Common myeloid progenitor, CD34-positive (primary cell): ENCODE data around the gene ADH4.

Source experiments
- CTCF ChIA-PET: fragments of 350-600 bp; sonication (Branson Sonifier 250); formaldehyde crosslinking; loops from one replicate; lab custom pipeline; 2021; ENCODE audit warnings: antibody characterized with exemption; lab: Charles Lee
- POLR2A ChIA-PET: fragments of 350-600 bp; sonication (Branson Sonifier 250); formaldehyde crosslinking; loops from one replicate; lab custom pipeline; 2021; ENCODE audit warnings: antibody characterized with exemption; lab: Charles Lee
- DNase-seq, 3 donors: peaks; one replicate each; pipeline versions ENCODE4 v3.0.0 to v3.0.0-alpha.2; 2013
- H3K27ac ChIP-seq, 2 experiments: 1 replicate in 1 of 2; 2 replicates in 1 of 2; pipeline ENCODE4 v1.7.0; 2013; ENCODE audit warnings: inconsistent platforms in 2 of 2, low read length in 2 of 2, mild to moderate bottlenecking in 2 of 2, low read depth in 1 of 2, moderate library complexity in 1 of 2; ENCODE audit not compliant: severe bottlenecking in 2 of 2, insufficient read depth in 1 of 2, poor library complexity in 1 of 2
- H3K27me3 ChIP-seq, 5 experiments: replicated peaks in 2 of 5; 1 replicate in 3 of 5; 2 replicates in 2 of 5; pipeline versions ENCODE4 v1.6.1 to v1.7.0; 2013; ENCODE audit warnings: low read length in 4 of 5, mild to moderate bottlenecking in 2 of 5, moderate library complexity in 2 of 5, inconsistent platforms in 1 of 5; ENCODE audit not compliant: insufficient read depth in 5 of 5, control insufficient read depth in 4 of 5
- H3K36me3 ChIP-seq, 4 experiments: 1 replicate in 2 of 4; 2 replicates in 2 of 4; pipeline versions ENCODE4 v1.6.1 to v1.7.0; 2013; ENCODE audit warnings: low read length in 3 of 4, control low read depth in 1 of 4, mild to moderate bottlenecking in 1 of 4; ENCODE audit not compliant: control insufficient read depth in 4 of 4, insufficient read depth in 4 of 4
- H3K4me1 ChIP-seq, 4 experiments: 1 replicate in 3 of 4; 2 replicates in 1 of 4; pipeline versions ENCODE4 v1.6.1 to v1.7.1; 2013; ENCODE audit warnings: low read length in 3 of 4, mild to moderate bottlenecking in 3 of 4, control low read depth in 1 of 4, inconsistent platforms in 1 of 4, moderate library complexity in 1 of 4; ENCODE audit not compliant: control insufficient read depth in 4 of 4, insufficient read depth in 4 of 4; ENCODE audit errors: control extremely low read depth in 1 of 4
- H3K4me3 ChIP-seq, 7 experiments: 1 replicate in 4 of 7; 2 replicates in 3 of 7; pipeline versions ENCODE4 v1.5.1 to v1.7.0; 2013; ENCODE audit warnings: mild to moderate bottlenecking in 7 of 7, low read length in 6 of 7, moderate library complexity in 6 of 7, inconsistent platforms in 2 of 7, low read depth in 2 of 7, control low read depth in 1 of 7; ENCODE audit not compliant: insufficient read depth in 4 of 7, control insufficient read depth in 1 of 7; ENCODE audit errors: extremely low read depth in 1 of 7
- H3K9me3 ChIP-seq, 5 experiments: 1 replicate in 4 of 5; 2 replicates in 1 of 5; pipeline versions ENCODE4 v1.6.1 to v1.7.1; 2013; ENCODE audit warnings: low read length in 4 of 5, mild to moderate bottlenecking in 2 of 5, inconsistent platforms in 1 of 5, low read depth in 1 of 5, moderate library complexity in 1 of 5; ENCODE audit not compliant: control insufficient read depth in 4 of 5, insufficient read depth in 2 of 5; ENCODE audit errors: control extremely low read depth in 1 of 5
- WGBS: methylation state at CpG from one replicate; pipeline ENCODE4 v1.1.5; 2013; ENCODE audit not compliant: insufficient coverage; 5-methylcytosine and 5-hydroxymethylcytosine counted together

ADH4 gene

GRCh38 chr4:99077177-99077576 lies 66.9 kb downstream of the ADH4 start:
- H3K27ac ChIP-seq: no peak overlapping the region
- no peak for DNase-seq
- H3K4me1 ChIP-seq: no peaks in the 10 kb centered on the region
- 100% methylated on average over 2 of the region's 4 CpGs for WGBS
- no peaks in the 10 kb centered on the region for H3K27me3 ChIP-seq
- H3K36me3 ChIP-seq: peaks cover 23 to 85% (median 47%) of the 10 kb centered on the region in 4 experiments
- ChIA-PET POLR2A (no interaction called here), CTCF (interaction anchor here (1.0 to 1.4 kb wide), 2 partner anchors 11 to 18 kb away, joined by 3 to 4 read pairs; partner anchors contain the start of gene ADH5)
- H3K4me3 ChIP-seq: no peak overlapping the region
- no peaks in the 10 kb centered on the region for H3K9me3 ChIP-seq

- H3K36me3 ChIP-seq: peaks cover 27 to 85% (median 45%) of the 10 kb centered on the region in 4 experiments
- no peaks in the 10 kb centered on the region for H3K27me3 ChIP-seq
- CTCF ChIA-PET: no interaction called here
- no peak overlapping the region for H3K27ac ChIP-seq
- WGBS: 100% methylated on average over 1 of the region's 5 CpGs
- POLR2A ChIA-PET: no interaction called here
- H3K4me3 ChIP-seq: no peak overlapping the region
- DNase-seq: no peak
- no peaks in the 10 kb centered on the region for H3K9me3 ChIP-seq
- no peaks in the 10 kb centered on the region for H3K4me1 ChIP-seq
Measured at GRCh38 chr4:99076292-99076976, 67.7 kb downstream of the ADH4 start.

GRCh38 chr4:99074816-99075215 lies 69.3 kb downstream of the ADH4 start:
- H3K4me3 ChIP-seq: no peak overlapping the region
- H3K27me3 ChIP-seq: no peaks in the 10 kb centered on the region
- CTCF ChIA-PET: interaction anchor here (1.0 to 1.1 kb wide), 2 partner anchors 14 to 18 kb away, joined by 3 to 4 read pairs; no protein-coding TSS in a partner anchor
- POLR2A ChIA-PET: no interaction called here
- no peaks in the 10 kb centered on the region for H3K4me1 ChIP-seq
- H3K9me3 ChIP-seq: no peaks in the 10 kb centered on the region
- H3K27ac ChIP-seq: no peak overlapping the region
- DNase-seq: no peak
- WGBS: 97% methylated on average over 7 of the region's 7 CpGs
- H3K36me3 ChIP-seq: peaks cover 21 to 77% (median 41%) of the 10 kb centered on the region in 4 experiments
